GM12865 (cell line): ENCODE data around the gene NLRC3.

Experiments
- DNase-seq: peaks from one replicate; pipeline ENCODE4 v3.0.0; 2010; ENCODE audit warnings: low read depth
- H3K4me3 ChIP-seq: 2 replicates; pipeline ENCODE4 v1.5.1; 2011; ENCODE audit warnings: mild to moderate bottlenecking, low read depth, low read length, control low read depth
- TF ChIP-seq, protein P1 (sequence below): IDR thresholded peaks from 2 replicates; pipeline ENCODE4 v1.5.1; 2011; ENCODE audit warnings: low read length, control low read depth, low read depth, inconsistent platforms; ENCODE audit not compliant: insufficient read depth; ENCODE audit errors: missing control alignments

Gene NLRC3, protein sequence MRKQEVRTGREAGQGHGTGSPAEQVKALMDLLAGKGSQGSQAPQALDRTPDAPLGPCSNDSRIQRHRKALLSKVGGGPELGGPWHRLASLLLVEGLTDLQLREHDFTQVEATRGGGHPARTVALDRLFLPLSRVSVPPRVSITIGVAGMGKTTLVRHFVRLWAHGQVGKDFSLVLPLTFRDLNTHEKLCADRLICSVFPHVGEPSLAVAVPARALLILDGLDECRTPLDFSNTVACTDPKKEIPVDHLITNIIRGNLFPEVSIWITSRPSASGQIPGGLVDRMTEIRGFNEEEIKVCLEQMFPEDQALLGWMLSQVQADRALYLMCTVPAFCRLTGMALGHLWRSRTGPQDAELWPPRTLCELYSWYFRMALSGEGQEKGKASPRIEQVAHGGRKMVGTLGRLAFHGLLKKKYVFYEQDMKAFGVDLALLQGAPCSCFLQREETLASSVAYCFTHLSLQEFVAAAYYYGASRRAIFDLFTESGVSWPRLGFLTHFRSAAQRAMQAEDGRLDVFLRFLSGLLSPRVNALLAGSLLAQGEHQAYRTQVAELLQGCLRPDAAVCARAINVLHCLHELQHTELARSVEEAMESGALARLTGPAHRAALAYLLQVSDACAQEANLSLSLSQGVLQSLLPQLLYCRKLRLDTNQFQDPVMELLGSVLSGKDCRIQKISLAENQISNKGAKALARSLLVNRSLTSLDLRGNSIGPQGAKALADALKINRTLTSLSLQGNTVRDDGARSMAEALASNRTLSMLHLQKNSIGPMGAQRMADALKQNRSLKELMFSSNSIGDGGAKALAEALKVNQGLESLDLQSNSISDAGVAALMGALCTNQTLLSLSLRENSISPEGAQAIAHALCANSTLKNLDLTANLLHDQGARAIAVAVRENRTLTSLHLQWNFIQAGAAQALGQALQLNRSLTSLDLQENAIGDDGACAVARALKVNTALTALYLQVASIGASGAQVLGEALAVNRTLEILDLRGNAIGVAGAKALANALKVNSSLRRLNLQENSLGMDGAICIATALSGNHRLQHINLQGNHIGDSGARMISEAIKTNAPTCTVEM

DNA sequence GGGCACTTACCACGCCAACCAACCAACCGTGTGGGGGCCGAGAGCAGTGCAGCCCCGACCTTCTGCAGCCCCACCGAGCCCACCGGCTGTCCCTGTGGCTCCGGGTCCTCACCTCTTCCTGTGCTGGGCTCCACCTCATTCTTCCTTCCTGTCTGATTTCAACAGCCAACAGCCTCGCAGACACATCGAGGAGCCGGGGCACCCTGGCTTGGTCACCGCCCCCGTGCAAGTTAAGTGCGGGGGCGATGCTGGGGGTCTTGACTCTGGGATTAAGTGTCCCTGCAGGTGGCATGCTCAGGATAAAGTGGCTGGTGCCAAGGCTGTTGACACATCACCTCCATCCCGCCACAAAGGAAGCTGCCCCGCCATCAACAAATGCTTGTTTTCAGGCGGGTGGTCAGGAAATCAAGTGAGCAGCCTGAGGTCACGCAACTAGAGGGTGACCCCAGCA lies at the start of gene NLRC3:
TSS of gene NLRC3 (minus strand) at position 102 of the 451 bp plus-strand sequence. CDS start 12,367 bp downstream, outside the sequence.
- peak within 1 kb of the TSS; percentile 79 for H3K4me3 ChIP-seq
- TF ChIP-seq, protein P1, sequence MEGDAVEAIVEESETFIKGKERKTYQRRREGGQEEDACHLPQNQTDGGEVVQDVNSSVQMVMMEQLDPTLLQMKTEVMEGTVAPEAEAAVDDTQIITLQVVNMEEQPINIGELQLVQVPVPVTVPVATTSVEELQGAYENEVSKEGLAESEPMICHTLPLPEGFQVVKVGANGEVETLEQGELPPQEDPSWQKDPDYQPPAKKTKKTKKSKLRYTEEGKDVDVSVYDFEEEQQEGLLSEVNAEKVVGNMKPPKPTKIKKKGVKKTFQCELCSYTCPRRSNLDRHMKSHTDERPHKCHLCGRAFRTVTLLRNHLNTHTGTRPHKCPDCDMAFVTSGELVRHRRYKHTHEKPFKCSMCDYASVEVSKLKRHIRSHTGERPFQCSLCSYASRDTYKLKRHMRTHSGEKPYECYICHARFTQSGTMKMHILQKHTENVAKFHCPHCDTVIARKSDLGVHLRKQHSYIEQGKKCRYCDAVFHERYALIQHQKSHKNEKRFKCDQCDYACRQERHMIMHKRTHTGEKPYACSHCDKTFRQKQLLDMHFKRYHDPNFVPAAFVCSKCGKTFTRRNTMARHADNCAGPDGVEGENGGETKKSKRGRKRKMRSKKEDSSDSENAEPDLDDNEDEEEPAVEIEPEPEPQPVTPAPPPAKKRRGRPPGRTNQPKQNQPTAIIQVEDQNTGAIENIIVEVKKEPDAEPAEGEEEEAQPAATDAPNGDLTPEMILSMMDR: no peak

DNA sequence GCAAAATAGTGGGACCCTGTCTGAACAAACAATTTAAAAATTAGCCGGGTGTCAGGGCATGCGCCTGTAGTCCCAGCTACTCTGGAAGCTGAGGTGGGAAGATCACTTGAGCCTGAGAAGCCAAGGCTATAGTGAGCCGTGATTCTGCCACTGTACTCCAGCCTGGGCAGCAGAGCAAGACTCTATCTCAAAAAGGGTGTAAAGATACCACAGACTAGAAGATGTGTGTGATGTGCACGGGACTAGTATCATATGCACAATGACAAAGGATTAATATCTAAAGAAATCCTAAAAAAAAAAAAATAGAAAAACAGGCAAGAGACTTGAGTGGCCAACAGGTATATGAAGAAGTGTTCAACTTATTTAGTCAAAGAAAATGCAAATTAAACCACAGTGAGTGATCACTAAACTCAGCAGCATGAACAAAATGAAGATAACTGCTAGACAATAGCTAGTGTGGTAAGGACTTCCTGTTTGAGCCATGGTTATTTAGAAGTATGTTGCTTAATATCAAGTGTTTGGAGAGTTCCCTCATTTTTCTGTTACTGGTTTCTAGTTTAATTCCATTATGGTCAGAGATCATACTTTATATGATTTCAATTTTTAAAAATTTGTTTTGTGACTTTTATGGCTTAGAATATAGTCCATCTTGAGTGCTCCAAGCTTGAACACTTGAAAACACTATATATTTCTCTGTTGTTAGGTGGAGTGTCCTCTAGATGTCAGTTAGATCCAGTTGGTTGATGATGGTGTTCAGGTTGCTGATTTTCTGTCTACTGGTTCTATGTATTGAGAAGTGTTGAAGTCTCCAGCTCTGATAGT lies 48.9 kb upstream of the NLRC3 start:
- TF ChIP-seq, protein P1: no peak
- no peak overlapping the region for H3K4me3 ChIP-seq
- peak; percentile 70 for DNase-seq

More for the DNA sequence above, at the start of gene NLRC3:
- peak; percentile 72 for DNase-seq

DNA sequence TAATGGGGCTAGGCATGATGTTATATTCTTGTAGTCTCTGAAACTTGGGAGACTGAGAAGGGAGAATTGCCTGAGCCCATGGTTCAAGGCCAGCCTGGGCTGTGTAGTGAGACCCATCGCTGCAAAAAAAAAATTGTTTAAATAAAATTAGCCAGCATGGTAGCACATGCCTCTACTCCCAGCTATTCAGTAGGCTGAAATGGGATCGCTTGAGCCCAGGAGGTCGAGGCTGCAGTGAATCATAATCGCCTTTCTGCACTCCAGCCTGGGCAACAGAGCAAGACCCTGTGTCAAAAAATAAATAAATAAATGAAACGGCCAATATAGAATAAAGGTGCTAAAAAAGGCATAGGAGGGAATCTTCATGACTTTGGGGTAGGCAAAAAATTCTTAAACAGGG lies 48.1 kb upstream of the NLRC3 start:
- no peak for DNase-seq
- TF ChIP-seq, protein P1: no peak

DNA sequence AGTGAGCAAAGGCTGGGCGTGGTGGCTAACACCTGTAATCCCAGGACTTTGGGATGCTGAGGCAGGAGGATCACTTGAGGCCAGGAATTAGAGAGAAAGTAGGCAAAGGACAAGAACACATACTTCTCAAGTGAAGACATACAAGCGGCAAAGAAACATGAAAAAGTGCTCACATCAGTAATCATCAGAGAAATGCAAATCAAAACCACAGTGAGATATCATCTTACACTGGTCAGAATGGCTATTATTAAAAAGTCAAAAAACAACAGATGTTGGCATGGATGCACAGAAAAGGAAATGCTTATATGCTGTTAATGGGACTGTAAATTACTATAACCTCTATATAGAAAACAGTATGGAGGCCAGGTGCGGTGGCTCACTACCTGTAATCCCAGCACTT lies 46.4 kb upstream of the NLRC3 start:
- TF ChIP-seq, protein P1: no peak
- 0 out of 2 replicates have a peak overlapping the region, but pooled peaks have one; percentile 3 for H3K4me3 ChIP-seq
- peak; percentile 51 for DNase-seq

More for the DNA sequence above, 48.1 kb upstream of the NLRC3 start:
- H3K4me3 ChIP-seq: no peak overlapping the region

DNA sequence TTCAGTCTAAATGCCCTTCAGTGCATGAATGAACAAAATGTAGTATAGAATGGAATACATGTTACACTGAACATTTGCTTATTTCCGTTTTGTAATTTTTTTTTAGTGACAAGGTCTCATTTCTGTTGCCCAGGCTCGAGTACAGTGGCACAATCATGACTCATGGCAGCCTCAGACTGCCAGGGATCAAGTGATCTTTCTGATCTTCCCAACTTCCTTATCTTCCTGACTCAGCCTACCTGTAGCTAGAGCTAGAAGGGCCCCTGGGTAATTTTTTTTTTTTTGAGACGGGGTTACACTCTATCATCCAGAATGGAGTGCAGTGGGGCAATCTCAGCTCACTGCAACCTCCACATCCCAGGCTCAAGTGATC lies 41.6 kb upstream of the NLRC3 start:
- DNase-seq: no peak
- TF ChIP-seq, protein P1: no peak
- H3K4me3 ChIP-seq: no peak overlapping the region
